Central memory CD4-positive, alpha-beta T cell (primary cell): ENCODE measurements around the gene GPT2.
"Not testable (repeated sequence)": the region's sequence is repeated elsewhere in the genome, so short reads cannot be mapped to it uniquely, and the experiment has no call there.

Experiments used
- DNase-seq: peaks from one replicate; pipeline ENCODE4 v3.0.0; 2022

GPT2 gene

GRCh38 chr16:46862555-46863447 is 21.4 kb upstream of the GPT2 start:
- DNase-seq, result no peak

- DNase-seq, result no peak
Measured at GRCh38 chr16:46866286-46866685, 17.9 kb upstream of the GPT2 start.

GRCh38 chr16:46867486-46867885 is 16.7 kb upstream of the GPT2 start:
- not testable (repeated sequence) for DNase-seq

- DNase-seq, result not testable (repeated sequence)
Measured at GRCh38 chr16:46868891-46869290, 15.3 kb upstream of the GPT2 start.

GRCh38 chr16:46871597-46871996 is 12.6 kb upstream of the GPT2 start:
- no peak for DNase-seq

GRCh38 chr16:46873201-46873600 is 11.0 kb upstream of the GPT2 start:
- no peak for DNase-seq

- no peak for DNase-seq
Measured at GRCh38 chr16:46875243-46875642, 8.9 kb upstream of the GPT2 start.

- DNase-seq, result no peak
Measured at GRCh38 chr16:46882304-46882939, 1.7 kb upstream of the GPT2 start.

GRCh38 chr16:46882940-46883307 is 1.2 kb upstream of the GPT2 start:
- no peak for DNase-seq

- DNase-seq, result no peak
Measured at GRCh38 chr16:46883353-46883689, 841 bp upstream of the GPT2 start.

GRCh38 chr16:46884513-46885293 is 541 bp downstream of the GPT2 start:
- no peak for DNase-seq

GRCh38 chr16:46885960-46886763 is 2.0 kb downstream of the GPT2 start:
- no peak for DNase-seq

GRCh38 chr16:46886764-46887523 is 2.8 kb downstream of the GPT2 start:
- DNase-seq, result no peak

GRCh38 chr16:46887524-46887854 is 3.3 kb downstream of the GPT2 start:
- no peak for DNase-seq

- DNase-seq, result no peak
Measured at GRCh38 chr16:46889245-46889941, 5.2 kb downstream of the GPT2 start.

- no peak for DNase-seq
Measured at GRCh38 chr16:46889942-46890300, 5.8 kb downstream of the GPT2 start.

- no peak for DNase-seq
Measured at GRCh38 chr16:46891910-46892309, 7.7 kb downstream of the GPT2 start.

GRCh38 chr16:46894036-46894672 is 10.0 kb downstream of the GPT2 start:
- DNase-seq, result no peak

GRCh38 chr16:46895399-46896313 is 11.5 kb downstream of the GPT2 start:
- no peak for DNase-seq
